ENCODE results near the gene SMCO1.
"Not testable (repeated sequence)": the region's sequence is repeated elsewhere in the genome, so short reads cannot be mapped to it uniquely, and the experiment has no call there.

Gene SMCO1

GRCh38 chr3:196519718-196520082 lies 4.6 kb upstream of the SMCO1 start:
- DNase-seq: no peak

- DNase-seq: peak; percentile 72
Observed at GRCh38 chr3:196518966-196519717, 4.0 kb upstream of the SMCO1 start.

DNA sequence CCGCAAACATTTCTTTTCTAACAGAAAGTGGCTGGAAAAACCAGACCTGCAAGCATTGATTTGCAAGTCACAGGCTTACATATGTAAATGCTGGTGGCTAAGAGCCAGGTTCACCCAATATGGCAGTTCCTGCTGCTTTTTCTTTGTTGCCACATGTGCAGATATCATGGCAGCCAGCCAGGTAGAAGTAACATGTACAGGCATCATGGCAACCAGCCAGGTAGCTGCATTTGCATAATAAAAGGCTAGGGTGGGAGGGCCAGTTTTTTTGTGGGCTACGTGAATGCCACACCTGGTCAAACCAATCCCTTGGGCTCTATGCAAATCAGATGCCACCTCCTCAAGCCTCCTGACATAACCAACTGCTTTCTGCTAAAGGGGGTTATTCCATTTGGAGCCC lies 2.8 kb upstream of the SMCO1 start:
- peak; percentile 98 for DNase-seq

DNA sequence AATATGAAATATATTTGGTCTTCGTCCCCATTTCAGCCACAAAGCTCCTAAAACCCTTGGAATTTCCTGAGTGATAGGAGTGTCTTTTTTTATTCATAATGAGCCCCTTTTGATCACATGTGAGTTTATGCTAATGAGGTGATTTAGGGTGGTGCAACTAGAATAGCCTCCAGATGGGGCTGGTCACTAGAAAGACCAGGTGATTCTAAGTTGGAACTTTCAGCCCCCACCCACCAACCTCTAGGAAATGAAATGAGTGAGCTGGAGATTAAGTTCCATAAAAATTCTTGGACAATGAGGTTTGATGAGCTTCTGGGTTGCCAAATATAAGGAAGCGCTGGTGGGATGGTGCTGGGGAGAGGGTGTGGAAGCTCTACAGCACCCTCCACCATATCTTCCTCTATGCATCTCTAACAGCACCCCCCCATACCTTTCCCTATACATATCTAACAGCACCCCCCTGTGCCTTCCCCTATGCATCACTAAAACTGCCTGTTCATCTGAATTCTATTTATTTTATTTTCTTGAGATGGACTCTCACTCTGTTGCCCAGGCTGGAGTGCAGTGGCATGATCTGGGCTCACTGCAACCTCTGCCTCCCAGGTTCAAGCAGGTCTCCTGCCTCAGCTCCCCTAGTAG lies 2.1 kb upstream of the SMCO1 start:
- no peak for DNase-seq

- no peak for DNase-seq
Observed at GRCh38 chr3:196514350-196514716, 813 bp downstream of the SMCO1 start.

DNA sequence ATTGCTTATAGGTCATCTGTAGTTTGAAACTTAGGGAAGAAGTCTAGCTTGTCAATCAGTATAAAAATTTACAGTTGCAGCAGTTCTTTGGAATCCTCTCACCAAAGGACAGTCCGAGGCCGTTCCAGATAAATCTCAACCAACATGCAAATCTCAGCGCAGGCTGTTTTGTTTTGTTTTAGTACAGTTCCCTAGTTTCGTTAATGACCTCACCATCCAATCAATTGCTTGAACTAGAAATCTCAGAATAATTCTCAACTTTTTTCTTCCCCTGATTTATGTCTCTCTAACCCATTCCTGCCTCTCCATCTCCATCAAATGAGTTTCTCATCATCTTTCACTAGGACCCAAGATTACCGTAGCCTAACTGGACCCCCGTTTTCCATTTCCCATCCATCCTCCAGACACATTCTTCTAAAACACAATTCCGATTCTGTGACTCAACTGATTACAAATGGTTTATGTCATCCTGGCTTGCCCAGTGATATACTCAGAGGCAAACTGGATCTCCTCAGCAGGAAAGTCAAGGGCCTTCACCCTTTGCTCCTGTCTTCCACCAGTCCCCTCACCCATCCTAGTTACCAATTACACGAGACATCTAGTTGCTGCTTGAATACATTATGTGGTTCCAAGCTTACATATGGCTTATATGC lies 1.3 kb downstream of the SMCO1 start:
- no peak for DNase-seq

- not testable (repeated sequence) for DNase-seq
Observed at GRCh38 chr3:196511646-196512425, 3.3 kb downstream of the SMCO1 start.

GRCh38 chr3:196511108-196511507 lies 4.0 kb downstream of the SMCO1 start:
- not testable (repeated sequence) for DNase-seq

GRCh38 chr3:196506687-196507086 lies 8.5 kb downstream of the SMCO1 start:
- no peak for DNase-seq

DNA sequence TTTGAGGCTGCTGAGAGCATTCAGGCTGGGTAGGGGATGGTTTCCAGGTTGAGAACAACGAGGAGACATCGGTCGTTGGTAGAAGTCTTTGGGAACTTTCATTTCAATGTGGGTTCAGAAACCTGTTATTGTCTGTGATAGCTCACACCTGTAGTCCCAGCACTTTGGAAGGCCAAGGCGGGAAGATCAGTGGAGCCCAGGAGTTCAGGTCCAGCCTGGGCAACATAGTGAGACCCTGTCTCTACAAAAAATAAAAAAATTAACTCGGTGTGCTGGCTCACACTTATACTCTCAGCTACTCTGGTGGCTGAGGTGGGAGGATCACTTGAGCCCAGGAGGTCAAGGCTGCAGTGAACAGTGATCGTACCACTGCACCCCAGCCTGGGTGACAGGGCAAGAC lies 10.6 kb downstream of the SMCO1 start:
- DNase-seq: no peak

GRCh38 chr3:196504077-196504398 lies 11.1 kb downstream of the SMCO1 start:
- DNase-seq: not testable (repeated sequence)

DNA sequence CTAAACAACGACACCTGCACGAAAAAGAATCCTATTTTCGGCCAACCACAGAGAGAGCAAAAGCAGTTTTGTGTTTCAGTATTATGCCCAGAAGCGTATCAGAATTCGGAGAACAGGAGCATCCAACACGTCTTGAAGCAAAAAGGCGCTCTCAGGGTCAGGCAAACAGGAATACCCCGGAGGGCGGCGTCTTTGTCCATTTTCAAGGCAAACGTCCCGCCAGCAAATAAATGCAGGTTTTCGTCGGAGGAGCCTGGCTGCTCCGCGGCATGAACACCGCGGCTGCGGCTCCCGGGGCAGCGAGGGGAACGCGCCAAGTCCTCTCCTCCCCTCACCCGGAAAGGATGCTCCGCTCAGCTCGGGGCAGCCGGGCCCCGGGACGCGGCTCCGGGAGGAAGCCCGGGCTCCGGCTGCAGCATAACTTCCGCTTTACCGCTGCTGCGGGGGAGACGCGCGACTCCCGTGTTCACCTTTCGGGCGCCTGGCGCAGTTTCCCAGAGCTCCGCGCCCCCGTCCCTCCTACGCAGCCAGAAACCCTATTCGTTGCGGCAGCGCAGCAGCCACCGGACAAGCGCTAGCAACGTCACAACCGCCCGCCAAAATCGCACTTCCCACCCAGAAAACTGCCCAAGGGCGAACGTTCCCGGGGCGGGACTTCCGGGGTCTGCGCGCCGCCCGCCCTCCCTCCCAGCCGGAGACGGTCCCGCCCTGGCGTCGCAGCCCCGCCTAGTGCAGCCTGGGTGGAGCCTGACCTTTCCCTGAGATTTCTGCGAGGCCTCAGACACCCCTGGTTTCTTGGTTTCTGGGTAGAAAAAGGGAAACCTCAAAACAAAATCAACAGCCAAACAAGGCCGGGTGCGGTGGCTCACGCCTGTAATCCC lies 11.7 kb downstream of the SMCO1 start, which contains the start of gene RNF168:
RNF168 (minus strand) TSS at position 573 of the 881 bp plus-strand sequence. CDS start 595 bp downstream, outside the sequence.
- DNase-seq: peak; percentile 99

DNA sequence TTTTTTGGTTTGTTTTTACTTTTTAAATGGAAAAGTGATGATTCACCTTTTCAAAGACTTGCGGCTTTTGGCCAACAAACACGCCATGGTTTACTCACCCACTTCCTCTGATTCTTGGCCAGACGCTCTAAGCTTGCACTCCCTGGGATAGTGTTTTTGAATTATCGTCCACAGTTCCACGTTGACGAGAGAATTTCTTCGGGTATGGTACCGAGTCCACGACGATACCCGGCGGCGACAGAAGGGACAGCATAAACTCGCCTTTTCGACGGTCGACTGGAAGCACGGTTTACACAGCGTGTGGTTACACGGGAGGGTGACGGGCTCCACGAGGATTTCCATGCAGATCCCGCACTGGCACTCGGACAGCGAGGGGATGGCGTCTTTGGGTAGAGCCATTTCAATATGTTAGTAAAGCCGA lies 12.4 kb downstream of the SMCO1 start:
- DNase-seq: peak; percentile 63

GRCh38 chr3:196501316-196502044 lies 13.7 kb downstream of the SMCO1 start:
- no peak for DNase-seq

GRCh38 chr3:196499807-196500524 lies 15.2 kb downstream of the SMCO1 start:
- no peak for DNase-seq

DNA sequence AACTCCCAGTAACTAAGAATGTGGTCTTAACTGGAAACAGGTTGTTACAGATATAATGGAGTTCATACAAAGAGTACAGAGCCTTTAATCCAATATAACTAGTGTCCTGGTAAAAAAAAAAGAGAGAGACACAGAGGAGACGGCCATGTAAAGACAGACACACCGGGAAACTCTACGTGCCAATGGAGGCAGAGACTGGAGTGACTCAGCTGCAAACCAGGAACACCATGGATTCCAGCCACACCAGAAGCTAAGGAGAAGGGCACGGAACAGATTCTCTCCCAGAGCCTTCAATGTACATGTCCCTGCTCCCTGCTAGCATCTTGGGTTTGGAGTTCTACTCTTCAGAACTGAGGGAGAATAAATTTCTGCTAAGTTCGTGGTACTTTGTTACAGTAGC lies 16.1 kb downstream of the SMCO1 start:
- DNase-seq: no peak

DNA sequence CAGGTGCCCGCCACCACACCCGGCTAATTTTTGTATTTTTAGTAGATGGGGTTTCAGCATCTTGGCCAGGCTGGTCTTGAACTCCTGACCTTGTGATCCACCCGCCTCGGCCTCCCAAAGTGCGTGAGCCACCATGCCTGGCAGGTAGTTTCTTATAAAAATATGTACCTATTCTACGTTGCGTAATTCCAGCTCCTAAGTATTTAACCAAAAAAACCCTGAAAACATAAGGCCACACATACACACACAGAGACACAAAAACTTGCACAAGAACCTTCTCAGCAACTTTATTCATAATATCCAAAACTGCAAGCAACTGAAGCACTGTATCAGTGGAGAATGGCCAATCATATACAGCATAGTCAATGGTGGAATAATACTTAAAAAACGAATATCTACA lies 16.8 kb downstream of the SMCO1 start:
- no peak for DNase-seq

GRCh38 chr3:196496183-196496582 lies 19.0 kb downstream of the SMCO1 start:
- no peak for DNase-seq

DNA sequence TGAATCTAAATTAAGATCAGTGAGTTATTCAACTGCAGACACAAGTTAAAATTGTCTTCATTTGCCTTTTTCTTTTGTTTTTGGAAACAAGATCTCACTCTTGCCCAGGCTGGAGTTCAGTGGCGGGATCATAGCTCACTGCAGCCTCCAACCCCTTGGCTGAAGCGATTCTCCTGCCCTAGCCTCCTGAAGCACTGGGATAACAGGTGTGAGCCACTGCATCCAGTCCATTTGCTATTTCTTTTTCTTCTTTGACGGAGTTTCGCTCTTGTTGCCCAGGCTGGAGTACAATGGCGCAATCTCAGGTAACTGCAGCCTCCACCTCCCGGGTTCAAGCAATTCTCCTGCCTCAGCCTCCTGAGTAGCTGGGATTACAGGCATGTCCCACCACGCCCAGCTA lies 21.9 kb downstream of the SMCO1 start:
- DNase-seq: no peak

GRCh38 chr3:196492080-196492479 lies 23.1 kb downstream of the SMCO1 start:
- DNase-seq: no peak

DNA sequence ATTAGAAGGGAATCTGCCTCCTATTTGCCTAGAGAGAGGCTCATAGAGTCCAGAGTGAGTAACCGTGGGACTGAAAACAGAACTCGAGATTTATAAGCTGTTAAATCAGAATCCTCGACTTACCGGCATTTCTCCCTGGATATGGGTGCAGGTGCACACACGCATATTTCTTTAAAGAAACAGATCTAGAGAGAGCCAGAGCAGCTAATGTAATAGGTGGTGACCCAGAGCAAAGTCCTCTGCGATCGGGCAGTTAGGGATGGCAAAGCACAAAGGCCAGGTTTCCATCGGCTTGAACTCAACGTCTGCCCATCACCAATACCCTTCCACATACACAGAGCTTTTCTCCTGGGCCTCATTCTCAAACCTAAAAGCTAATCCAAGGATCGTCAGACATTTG lies 25.4 kb downstream of the SMCO1 start:
- no peak for DNase-seq

Data from NCI-H1105 treated with DMSO at 0.1 percent for 48 hours (cell line).